Hepatocyte (in vitro differentiated cells): Measurements from ENCODE around the gene CNTNAP1. TPM values are rescaled to one million over a fixed set of nuclear protein-coding genes. Genes with fewer than 3 reads are reported as not detected.
A peak's percentile ranks its signal among the peaks of the same experiment; 100 is the strongest.

ENCODE experiments used
- DNase-seq: peaks from one replicate; pipeline ENCODE4 v3.0.0-alpha.2; 2016; ENCODE audit warnings: low spot score
- H2AFZ ChIP-seq: fragments of 200-600 bp; sonication (generic); 2 replicates; pipeline ENCODE4 v1.6.0; 2016; ENCODE audit warnings: antibody characterized with exemption, mild to moderate bottlenecking
- H3K27ac ChIP-seq: fragments of 200-600 bp; sonication (generic); 2 replicates; pipeline ENCODE4 v1.5.1; 2016; ENCODE audit warnings: mild to moderate bottlenecking
- H3K27me3 ChIP-seq: fragments of 200-600 bp; sonication (generic); 2 replicates; pipeline ENCODE4 v1.6.1; 2016
- H3K36me3 ChIP-seq: fragments of 200-600 bp; sonication (generic); replicated peaks from 2 replicates; pipeline ENCODE4 v1.5.1; 2016; ENCODE audit warnings: low read depth; ENCODE audit not compliant: insufficient read depth
- H3K4me1 ChIP-seq: fragments of 200-600 bp; sonication (generic); 2 replicates; pipeline ENCODE4 v1.5.1; 2016; ENCODE audit warnings: mild to moderate bottlenecking, moderate library complexity; ENCODE audit not compliant: insufficient read depth
- H3K4me2 ChIP-seq: fragments of 200-600 bp; sonication (generic); 2 replicates; pipeline ENCODE4 v1.6.0; 2016
- H3K4me3 ChIP-seq: fragments of 200-600 bp; sonication (generic); 2 replicates; pipeline ENCODE4 v1.5.1; 2016; ENCODE audit warnings: mild to moderate bottlenecking
- H3K79me2 ChIP-seq: fragments of 200-600 bp; sonication (generic); 2 replicates; pipeline ENCODE4 v1.6.0; 2017; ENCODE audit warnings: mild to moderate bottlenecking
- H3K9me2 ChIP-seq: fragments of 200-600 bp; sonication (generic); replicated peaks from 2 replicates; pipeline ENCODE4 v1.6.0; 2017; ENCODE audit warnings: mild to moderate bottlenecking; ENCODE audit not compliant: insufficient read depth
- H3K9me3 ChIP-seq: fragments of 200-600 bp; sonication (generic); 2 replicates; pipeline ENCODE4 v1.5.1; 2016; ENCODE audit warnings: low read depth, mild to moderate bottlenecking
- H4K20me1 ChIP-seq: fragments of 200-600 bp; sonication (generic); 2 replicates; pipeline ENCODE4 v1.6.0; 2016; ENCODE audit warnings: mild to moderate bottlenecking; ENCODE audit not compliant: insufficient read depth, poor library complexity, severe bottlenecking
- EZH2 ChIP-seq: fragments of 200-600 bp; sonication (generic); IDR thresholded peaks from 2 replicates; pipeline ENCODE4 v1.6.1; 2016; ENCODE audit warnings: antibody characterized with exemption, mild to moderate bottlenecking, borderline replicate concordance
- EZH2phosphoT487 ChIP-seq: fragments of 200-600 bp; sonication (generic); IDR thresholded peaks from one replicate; pipeline ENCODE4 v1.6.1; 2018; ENCODE audit warnings: antibody characterized with exemption, mild to moderate bottlenecking, low read depth, moderate library complexity; ENCODE audit not compliant: unreplicated experiment, severe bottlenecking
- WGBS: methylation state at CpG from one replicate; pipeline ENCODE4 v1.1.6; 2016; ENCODE audit warnings: low lambda C conversion rate; ENCODE audit errors: missing lambda C conversion rate; 5-methylcytosine and 5-hydroxymethylcytosine counted together
- polyA plus RNA-seq: library from polyadenylated mRNA; unstranded; fragments of >200 nt; fragmentation: Nextera tagmentation; extraction: Ambion mirVana; gene quantifications from 2 replicates; pipeline ENCODE4 v1.2.1, GENCODE V29; 2016
- total RNA-seq: library from RNA; depleted of rRNA; stranded (reverse); fragments of >200 nt; gene quantifications from 2 replicates; pipeline ENCODE4 v1.2.3, GENCODE V29; 2014
- TF ChIP-seq, protein P1 (sequence below): fragments of 200-600 bp; sonication (generic); IDR thresholded peaks from 2 replicates; pipeline ENCODE4 v1.5.1; 2016; ENCODE audit warnings: antibody characterized with exemption, mild to moderate bottlenecking; ENCODE audit not compliant: poor library complexity

The CNTNAP1 gene
- total and polyA plus RNA-seq, 2 experiments from 2014 or later, result 2.6 to 4.4 TPM

GRCh38 chr17:42680331-42680808 is 2.0 kb upstream of the CNTNAP1 start:
- Histone ChIP-seq H3K79me2 (peaks cover 15% of the 10 kb centered on the region), H3K27ac (peak overlapping the region; percentile 98), H4K20me1 (peaks cover 5% of the 10 kb centered on the region), H3K9me3 (no peaks in the 10 kb centered on the region), H3K9me2 (no peaks in the 10 kb centered on the region), H3K4me1 (peaks cover 29% of the 10 kb centered on the region), H3K4me2 (peak overlapping the region; percentile 89), H2AFZ (peak overlapping the region; percentile 83), H3K36me3 (no peaks in the 10 kb centered on the region), H3K4me3 (no peak overlapping the region), H3K27me3 (no peaks in the 10 kb centered on the region)
- TF ChIP-seq, protein P1, sequence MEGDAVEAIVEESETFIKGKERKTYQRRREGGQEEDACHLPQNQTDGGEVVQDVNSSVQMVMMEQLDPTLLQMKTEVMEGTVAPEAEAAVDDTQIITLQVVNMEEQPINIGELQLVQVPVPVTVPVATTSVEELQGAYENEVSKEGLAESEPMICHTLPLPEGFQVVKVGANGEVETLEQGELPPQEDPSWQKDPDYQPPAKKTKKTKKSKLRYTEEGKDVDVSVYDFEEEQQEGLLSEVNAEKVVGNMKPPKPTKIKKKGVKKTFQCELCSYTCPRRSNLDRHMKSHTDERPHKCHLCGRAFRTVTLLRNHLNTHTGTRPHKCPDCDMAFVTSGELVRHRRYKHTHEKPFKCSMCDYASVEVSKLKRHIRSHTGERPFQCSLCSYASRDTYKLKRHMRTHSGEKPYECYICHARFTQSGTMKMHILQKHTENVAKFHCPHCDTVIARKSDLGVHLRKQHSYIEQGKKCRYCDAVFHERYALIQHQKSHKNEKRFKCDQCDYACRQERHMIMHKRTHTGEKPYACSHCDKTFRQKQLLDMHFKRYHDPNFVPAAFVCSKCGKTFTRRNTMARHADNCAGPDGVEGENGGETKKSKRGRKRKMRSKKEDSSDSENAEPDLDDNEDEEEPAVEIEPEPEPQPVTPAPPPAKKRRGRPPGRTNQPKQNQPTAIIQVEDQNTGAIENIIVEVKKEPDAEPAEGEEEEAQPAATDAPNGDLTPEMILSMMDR, result no peak
- no peak for TF ChIP-seq EZH2
- TF ChIP-seq EZH2phosphoT487, result no peak
- 87% methylated on average over 20 of the region's 20 CpGs for WGBS
- no peak for DNase-seq

DNA sequence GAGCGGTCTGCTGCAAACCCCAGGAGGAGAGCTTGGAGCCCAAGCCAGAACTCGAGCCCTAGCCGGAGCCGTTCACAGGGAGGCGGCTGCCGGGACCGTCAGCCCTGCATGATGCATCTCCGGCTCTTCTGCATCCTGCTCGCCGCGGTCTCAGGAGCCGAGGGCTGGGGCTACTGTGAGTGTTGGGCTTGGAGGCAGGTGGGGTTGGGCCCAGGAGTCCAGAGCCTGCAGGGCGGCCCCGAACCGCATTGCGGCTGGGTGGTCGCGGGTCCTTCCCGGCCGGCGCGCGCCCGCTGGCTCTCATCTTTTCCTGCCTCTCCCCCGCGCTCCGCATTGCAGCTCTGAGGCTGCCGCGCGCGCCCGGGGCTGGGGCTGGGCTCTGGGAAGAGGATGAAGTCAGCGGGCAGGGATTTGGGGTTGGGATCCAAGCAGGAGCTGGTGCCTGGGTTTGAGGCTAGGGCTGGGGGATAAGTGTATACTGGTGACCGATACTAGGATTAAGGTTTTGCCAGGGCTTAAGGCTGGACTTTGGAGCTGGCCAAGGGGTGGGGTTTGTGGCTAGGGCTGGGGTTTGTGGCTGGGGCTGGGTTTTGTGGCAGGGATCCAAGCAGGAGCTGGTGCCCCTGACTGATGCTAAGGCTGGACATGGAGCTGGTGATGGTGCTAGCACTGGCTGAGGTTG is 532 bp downstream of the CNTNAP1 start:
- H3K27ac ChIP-seq, result peak overlapping the region; percentile 53
- H3K9me3 ChIP-seq, result no peaks in the 10 kb centered on the region
- TF ChIP-seq EZH2 (no peak), EZH2phosphoT487 (no peak)
- TF ChIP-seq, protein P1, result no peak
- H3K4me1 ChIP-seq, result peaks cover 21% of the 10 kb centered on the region
- peak overlapping the region; percentile 3 for H2AFZ ChIP-seq
- H4K20me1 ChIP-seq, result no peaks in the 10 kb centered on the region
- peak overlapping the region; percentile 36 for H3K4me3 ChIP-seq
- WGBS, result under 1% methylated on average over 27 of the region's 34 CpGs
- no peaks in the 10 kb centered on the region for H3K27me3 ChIP-seq
- peak; percentile 71 for DNase-seq
- no peaks in the 10 kb centered on the region for H3K36me3 ChIP-seq
- H3K9me2 ChIP-seq, result no peaks in the 10 kb centered on the region
- peaks cover 2% of the 10 kb centered on the region for H3K79me2 ChIP-seq
- peak overlapping the region; percentile 96 for H3K4me2 ChIP-seq

DNA sequence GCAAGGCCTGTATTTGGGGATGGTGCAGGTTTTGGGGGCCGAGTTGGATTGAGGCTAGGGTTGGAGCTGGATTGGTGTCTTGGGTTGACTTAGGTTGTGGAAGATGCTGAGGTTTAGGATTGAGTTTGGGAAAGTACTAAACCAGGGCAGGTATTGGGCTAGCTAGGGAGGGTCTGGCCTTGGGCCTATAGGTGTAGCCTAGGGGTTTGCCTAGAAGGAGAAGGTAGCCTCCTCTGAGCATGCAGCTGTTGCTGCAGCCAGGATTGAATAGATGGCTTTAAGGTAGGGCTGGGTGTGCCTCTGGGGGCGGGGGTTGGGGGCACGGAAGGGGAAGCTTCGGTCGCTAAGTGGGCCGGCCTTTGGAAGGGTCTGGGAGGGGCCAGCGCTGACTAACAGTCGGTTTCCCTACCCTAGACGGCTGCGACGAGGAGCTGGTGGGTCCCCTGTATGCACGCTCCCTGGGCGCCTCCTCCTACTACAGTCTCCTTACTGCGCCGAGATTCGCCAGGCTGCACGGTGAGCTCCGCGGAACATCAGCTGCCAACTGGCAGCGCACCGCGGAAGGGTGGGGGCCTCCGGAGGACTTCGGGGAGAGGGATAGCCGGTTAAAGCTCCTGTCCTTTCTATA is 1.2 kb downstream of the CNTNAP1 start:
- peak overlapping the region; percentile 96 for H3K4me2 ChIP-seq
- no peak overlapping the region for H2AFZ ChIP-seq
- no peak overlapping the region for H3K4me3 ChIP-seq
- H3K9me2 ChIP-seq, result no peaks in the 10 kb centered on the region
- H3K79me2 ChIP-seq, result peaks cover 2% of the 10 kb centered on the region
- H3K27me3 ChIP-seq, result no peaks in the 10 kb centered on the region
- TF ChIP-seq EZH2phosphoT487 (no peak), EZH2 (no peak)
- TF ChIP-seq, protein P1, result no peak
- no peak for DNase-seq
- no peaks in the 10 kb centered on the region for H4K20me1 ChIP-seq
- H3K9me3 ChIP-seq, result no peaks in the 10 kb centered on the region
- H3K36me3 ChIP-seq, result no peaks in the 10 kb centered on the region
- 56% methylated on average over 21 of the region's 25 CpGs for WGBS
- H3K4me1 ChIP-seq, result peaks cover 20% of the 10 kb centered on the region
- H3K27ac ChIP-seq, result peak overlapping the region; percentile 53
